A204.1 (cell line): ENCODE measurements around the gene FOXB1.

ENCODE experiments used
- FAIRE-seq: peaks from 2 replicates; lab custom pipeline; 2012; peaks lifted over from hg19 to GRCh38; lab: Jason Lieb, UNC

Gene FOXB1

GRCh38 chr15:59998950-59999611 lies 5.0 kb upstream of the FOXB1 start:
- no peak for FAIRE-seq

GRCh38 chr15:59999612-60000112 lies 4.4 kb upstream of the FOXB1 start:
- FAIRE-seq, result no peak

GRCh38 chr15:60000113-60000823 lies 3.8 kb upstream of the FOXB1 start:
- no peak for FAIRE-seq

- FAIRE-seq, result no peak
Measured at GRCh38 chr15:60000824-60001609, 3.1 kb upstream of the FOXB1 start.

DNA sequence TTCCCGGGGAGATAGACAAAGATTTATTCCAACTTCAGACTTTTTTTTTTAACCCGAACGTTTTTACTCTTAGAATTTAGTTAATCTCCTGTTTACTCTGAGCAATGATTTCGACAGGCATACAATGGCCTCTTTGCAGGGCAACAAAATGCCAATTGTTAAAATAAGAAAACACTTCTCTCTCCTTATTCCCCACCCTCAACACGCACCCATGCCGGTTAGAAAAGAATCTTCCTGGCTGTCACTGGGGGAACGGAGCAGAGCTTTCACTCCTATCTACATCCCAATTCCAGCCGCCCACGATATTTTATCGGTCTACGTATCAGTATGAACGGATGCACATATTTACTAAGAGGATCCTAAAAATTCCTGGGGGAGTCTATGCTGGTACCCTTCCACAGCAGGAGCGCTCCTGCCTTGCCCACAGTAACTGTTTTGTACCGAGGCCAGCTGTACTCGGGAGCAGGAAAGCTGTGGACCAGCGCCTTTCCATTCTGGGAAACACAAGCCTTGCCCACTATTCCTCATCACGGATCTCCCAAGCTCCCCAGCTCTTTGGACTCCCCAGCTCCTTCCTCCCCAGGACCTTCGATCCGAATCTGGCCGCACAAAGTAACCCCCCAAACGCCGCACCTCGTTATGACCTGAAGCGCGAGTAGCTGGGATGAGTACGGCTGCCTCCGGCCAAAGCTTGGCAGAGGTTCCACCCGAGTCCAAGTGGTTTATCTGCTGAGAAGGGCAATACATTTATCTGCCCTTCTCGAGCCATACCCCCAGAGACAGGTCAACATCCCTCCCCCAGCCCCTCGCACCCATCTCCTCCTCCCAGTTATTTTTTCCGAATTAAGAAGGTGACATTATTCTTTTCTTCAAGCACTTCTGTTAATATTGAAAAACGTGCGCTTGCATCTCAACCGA lies 2.2 kb upstream of the FOXB1 start:
- no peak for FAIRE-seq

- FAIRE-seq, result no peak
Measured at GRCh38 chr15:60002528-60003218, 1.4 kb upstream of the FOXB1 start.

DNA sequence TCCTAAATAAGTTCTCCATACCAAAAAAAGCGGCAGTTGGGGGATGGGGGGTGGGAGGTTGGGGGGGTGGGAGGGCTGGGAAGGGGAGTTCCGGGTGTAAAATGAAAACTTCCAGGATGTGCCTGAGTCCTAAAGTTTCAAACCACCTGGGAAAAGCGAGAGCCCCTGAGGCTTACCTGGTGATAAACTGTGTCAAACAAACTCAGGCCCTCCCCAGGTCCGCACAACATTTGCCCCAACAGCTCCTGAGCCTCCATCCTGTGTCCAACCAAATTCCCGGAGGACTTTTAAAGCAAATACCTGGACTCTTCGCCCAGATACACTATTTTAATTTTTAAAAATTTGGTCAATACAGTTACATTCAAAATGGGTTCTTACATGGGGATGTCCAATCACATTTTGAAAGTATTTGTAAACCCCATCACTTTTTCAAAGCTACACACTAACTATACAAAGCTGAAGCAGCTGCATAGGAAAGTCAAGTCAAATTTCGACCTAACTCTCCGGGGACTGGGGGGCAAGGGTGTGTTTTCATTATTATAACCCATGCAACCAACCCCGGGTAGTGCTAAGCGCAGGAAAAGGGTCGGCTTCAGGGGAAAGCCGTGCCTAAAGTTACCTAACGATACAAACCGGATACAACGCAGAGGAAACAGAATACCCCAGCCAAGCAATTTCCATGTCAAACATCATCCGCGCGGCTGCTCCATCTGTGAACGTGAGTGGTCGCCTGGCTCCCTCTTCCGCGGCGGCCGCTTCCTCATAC lies 685 bp upstream of the FOXB1 start:
- FAIRE-seq, result no peak

GRCh38 chr15:60004846-60005351 lies 788 bp downstream of the FOXB1 start:
- FAIRE-seq, result no peak

- no peak for FAIRE-seq
Measured at GRCh38 chr15:60005352-60006202, 1.5 kb downstream of the FOXB1 start.

DNA sequence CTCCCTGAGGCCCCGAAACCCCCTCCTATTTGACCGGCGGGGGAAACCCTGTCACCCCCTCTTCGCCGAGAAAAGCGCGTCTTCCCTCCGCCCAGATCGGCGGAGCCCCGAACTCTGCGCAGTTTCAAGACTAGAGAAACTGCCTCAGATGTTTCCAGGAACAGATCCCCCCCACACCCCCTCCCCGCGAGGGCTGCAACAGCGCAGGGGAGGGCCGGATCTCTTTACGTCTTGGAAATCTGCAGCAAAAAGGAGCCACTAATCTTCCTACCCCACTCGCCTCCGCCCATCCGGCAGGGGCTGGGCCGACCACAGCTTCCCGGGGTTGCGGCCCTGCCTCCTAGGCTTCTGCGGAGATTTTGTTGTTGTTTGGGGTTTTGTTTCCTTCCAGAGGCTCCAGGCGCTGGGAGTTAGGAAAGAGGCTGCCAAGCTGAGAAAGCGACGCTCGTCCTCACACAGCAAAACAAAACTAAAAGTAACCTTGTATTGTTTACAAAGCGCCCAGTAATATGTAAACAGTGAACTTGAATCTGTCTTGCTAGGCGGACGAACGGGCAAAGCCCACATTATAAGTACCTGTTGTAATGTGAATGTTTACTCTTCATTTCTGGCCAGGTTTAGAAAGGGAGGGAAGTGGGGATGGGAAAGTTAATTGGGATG lies 2.2 kb downstream of the FOXB1 start:
- FAIRE-seq, result no peak

DNA sequence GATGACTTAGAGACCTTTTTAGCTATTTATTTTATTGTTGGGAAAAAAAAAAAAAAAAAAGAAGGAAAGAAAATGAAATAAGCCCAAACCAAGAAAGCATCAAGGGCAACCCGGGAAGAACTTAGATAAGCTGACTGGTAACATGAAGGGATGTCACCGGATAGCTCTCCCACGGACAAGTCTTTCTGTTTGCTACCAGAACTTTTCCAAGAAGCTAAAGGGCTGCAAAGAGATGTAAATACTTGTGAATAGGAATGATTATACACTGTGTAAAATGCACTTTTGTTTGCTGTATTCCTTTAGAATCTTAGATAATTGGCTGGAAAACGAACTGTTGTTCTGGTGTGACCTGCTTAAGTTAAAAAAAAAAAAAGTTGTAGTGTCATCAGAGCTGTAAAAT lies 2.8 kb downstream of the FOXB1 start:
- no peak for FAIRE-seq

GRCh38 chr15:60009124-60009960 lies 5.2 kb downstream of the FOXB1 start:
- no peak for FAIRE-seq

DNA sequence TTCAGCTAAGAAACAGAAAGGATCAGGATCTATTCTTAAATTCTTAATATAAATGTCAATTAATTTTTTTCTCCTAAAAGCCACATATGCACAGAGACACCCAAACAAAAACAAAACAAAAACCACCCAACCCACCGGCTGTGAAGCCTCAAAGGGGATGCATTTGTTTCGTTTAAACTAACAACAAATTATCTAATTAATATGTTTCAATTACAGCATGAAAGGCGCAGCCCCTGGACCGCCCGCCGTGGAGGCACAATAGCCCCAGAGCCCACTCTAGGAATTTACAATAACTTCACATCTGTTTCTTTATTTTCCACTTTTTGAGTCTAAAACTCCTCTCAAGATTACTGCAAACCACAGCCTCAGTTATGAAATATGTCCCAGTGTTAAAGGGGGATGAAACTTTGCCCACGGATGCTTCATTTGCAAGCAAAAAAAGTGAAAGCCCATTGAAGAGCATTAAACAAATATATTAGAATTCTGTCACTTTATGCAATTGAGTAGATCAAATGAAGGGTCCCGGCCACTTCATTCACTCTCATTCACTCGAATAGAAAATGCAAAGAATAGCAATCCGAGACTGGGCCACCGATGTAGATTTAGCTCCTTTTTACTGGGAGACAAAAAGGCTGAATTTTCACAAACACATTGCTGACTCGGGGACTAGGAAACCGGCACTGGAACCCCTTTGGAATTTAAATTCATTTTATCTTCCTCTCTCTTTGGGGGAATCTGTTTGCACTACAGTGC lies 6.0 kb downstream of the FOXB1 start:
- FAIRE-seq, result no peak

- FAIRE-seq, result no peak
Measured at GRCh38 chr15:60010858-60011257, 6.7 kb downstream of the FOXB1 start.

DNA sequence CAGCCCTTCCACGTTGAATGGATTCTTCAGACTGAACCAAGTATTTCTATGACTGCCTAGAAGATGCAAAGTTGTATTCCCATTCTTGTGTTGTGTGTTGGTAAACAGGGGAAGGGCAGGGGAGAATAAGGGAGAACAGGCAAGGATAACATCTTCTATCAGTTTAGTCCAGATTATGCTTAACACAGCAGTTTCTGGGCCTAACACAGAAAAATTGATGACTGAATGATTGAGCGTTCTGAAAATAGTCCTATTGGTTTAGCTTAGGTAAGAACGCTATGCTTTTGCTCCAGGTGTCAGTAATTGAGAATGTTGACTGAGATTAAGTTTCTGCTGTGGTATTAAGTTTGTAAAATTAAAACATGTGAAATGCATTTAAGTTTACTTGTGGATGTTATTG lies 8.6 kb downstream of the FOXB1 start:
- FAIRE-seq, result no peak

DNA sequence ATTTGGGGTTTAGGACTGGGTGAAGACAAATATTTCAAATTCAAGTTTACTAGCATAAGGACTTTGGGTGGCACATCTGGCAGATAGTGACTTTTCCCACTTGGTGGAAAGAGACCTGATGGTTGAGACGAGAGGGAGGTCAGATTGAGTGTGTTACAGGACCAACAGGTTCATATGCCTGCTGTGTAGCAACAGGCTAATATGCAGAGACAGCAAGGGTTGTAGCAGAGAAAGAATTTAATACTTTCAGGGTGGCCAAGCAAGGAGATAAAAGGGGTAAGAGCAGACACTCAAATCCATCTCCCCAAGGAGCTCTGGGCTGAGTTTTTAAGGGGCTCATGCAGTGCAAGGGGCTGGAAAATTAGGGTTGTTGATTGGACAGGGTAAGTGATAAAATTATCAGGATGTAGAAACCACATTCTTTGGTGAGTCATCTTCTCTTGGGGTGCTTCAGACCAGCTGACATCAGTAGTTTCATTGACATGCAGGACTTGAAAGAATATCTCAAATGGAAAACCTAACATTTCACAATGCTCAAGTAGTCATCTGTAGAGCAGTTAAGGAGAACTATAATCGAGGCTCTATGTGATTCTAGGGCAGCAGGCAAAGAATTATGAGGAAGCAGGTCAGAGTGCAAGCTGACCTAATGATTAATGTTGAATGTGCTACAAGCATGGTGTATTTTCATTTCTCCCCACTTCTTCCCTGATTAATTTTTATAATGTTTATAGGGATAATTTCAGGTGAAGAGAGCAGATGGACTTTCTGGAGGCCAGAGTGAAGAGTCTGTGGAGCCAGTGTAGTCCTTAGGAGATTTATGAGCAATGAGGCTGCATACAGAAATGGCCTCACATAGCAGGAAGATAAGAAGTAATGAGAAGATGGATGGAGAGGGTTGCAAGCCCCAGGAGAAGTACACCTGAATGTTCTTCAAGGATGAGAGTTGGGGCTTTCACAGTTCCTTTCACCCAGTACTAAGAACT lies 13.7 kb downstream of the FOXB1 start:
- no peak for FAIRE-seq
